Muscle of leg (tissue), 11 donors: Measurements from ENCODE around the gene APOBR. TPM values are rescaled to one million over a fixed set of nuclear protein-coding genes. Genes with fewer than 3 reads are reported as not detected.
"Not testable (repeated sequence)": the region's sequence is repeated elsewhere in the genome, so short reads cannot be mapped to it uniquely, and the experiment has no call there.

Source experiments
- DNase-seq: peaks from one replicate; pipeline ENCODE4 v3.0.0; 2013
- H3K27ac ChIP-seq: one replicate; pipeline ENCODE4 v1.5.1; 2013; ENCODE audit warnings: mild to moderate bottlenecking, low read length, control low read depth
- H3K27me3 ChIP-seq: one replicate; pipeline ENCODE4 v1.6.1; 2013; ENCODE audit warnings: low read length; ENCODE audit not compliant: control insufficient read depth, insufficient read depth
- H3K36me3 ChIP-seq: one replicate; pipeline ENCODE4 v1.6.1; 2013; ENCODE audit warnings: low read length; ENCODE audit not compliant: control insufficient read depth, insufficient read depth
- H3K4me1 ChIP-seq: one replicate; pipeline ENCODE4 v1.6.1; 2013; ENCODE audit warnings: low read length; ENCODE audit not compliant: control insufficient read depth, insufficient read depth
- H3K4me3 ChIP-seq: one replicate; pipeline ENCODE4 v1.5.1; 2013; ENCODE audit warnings: low read length, control low read depth
- H3K9me3 ChIP-seq: replicated peaks from 2 replicates; pipeline ENCODE4 v1.6.1; 2013; ENCODE audit warnings: low read depth, low read length; ENCODE audit not compliant: control insufficient read depth
- WGBS: methylation state at CpG from one replicate; pipeline ENCODE4 v1.1.5; 2013; ENCODE audit warnings: missing lambda C conversion rate; ENCODE audit not compliant: insufficient coverage; 5-methylcytosine and 5-hydroxymethylcytosine counted together
- polyA plus RNA-seq, 8 donors: library from polyadenylated mRNA; unstranded; fragments of 120-200 nt; gene quantifications; one replicate each; pipeline versions ENCODE4 v1.2.1 to v1.2.3, GENCODE V29; 2013; ENCODE audit warnings: inconsistent platforms in 1 of 8, low replicate concordance in 1 of 8; ENCODE audit not compliant: insufficient read length in 8 of 8, insufficient read depth in 1 of 8
- total RNA-seq: library from RNA; stranded (reverse); fragments of 120-200 nt; gene quantifications from one replicate; pipeline ENCODE4 v1.2.4, GENCODE V29; 2013

The APOBR gene
- total and polyA plus RNA-seq, 9 donors: 0.18 to 1.5 (median 1.1) TPM

- peaks cover under 1% of the 10 kb centered on the region for H3K27me3 ChIP-seq
- no peaks in the 10 kb centered on the region for H3K4me1 ChIP-seq
- no peak overlapping the region for H3K4me3 ChIP-seq
- DNase-seq: no peak
- H3K27ac ChIP-seq: no peak overlapping the region
- 73% methylated on average over 9 of the region's 15 CpGs for WGBS
- no peaks in the 10 kb centered on the region for H3K36me3 ChIP-seq
- H3K9me3 ChIP-seq: no peaks in the 10 kb centered on the region
These were observed 4.4 kb downstream of the APOBR start for GRCh38 chr16:28498666-28499381.

- no peak overlapping the region for H3K4me3 ChIP-seq
- no peak overlapping the region for H3K27ac ChIP-seq
- 66% methylated on average over 7 of the region's 10 CpGs for WGBS
- peaks cover 3% of the 10 kb centered on the region for H3K27me3 ChIP-seq
- H3K4me1 ChIP-seq: no peaks in the 10 kb centered on the region
- H3K9me3 ChIP-seq: no peaks in the 10 kb centered on the region
- no peak for DNase-seq
- H3K36me3 ChIP-seq: no peaks in the 10 kb centered on the region
These were observed 5.4 kb downstream of the APOBR start for GRCh38 chr16:28499854-28500253.

GRCh38 chr16:28500476-28501180 lies 6.2 kb downstream of the APOBR start:
- 84% methylated on average over 13 of the region's 18 CpGs for WGBS
- H3K4me3 ChIP-seq, H3K4me1 ChIP-seq, H3K27ac ChIP-seq, H3K36me3 ChIP-seq, H3K27me3 ChIP-seq, H3K9me3 ChIP-seq, DNase-seq: not testable (repeated sequence)

GRCh38 chr16:28501258-28502232 lies 7.1 kb downstream of the APOBR start:
- DNase-seq: no peak
- Histone ChIP-seq H3K27me3 (peaks cover 6% of the 10 kb centered on the region), H3K36me3 (no peaks in the 10 kb centered on the region), H3K4me1 (no peaks in the 10 kb centered on the region), H3K27ac (no peak overlapping the region), H3K9me3 (no peaks in the 10 kb centered on the region), H3K4me3 (no peak overlapping the region)
- WGBS: 75% methylated on average over 6 of the region's 19 CpGs

DNA sequence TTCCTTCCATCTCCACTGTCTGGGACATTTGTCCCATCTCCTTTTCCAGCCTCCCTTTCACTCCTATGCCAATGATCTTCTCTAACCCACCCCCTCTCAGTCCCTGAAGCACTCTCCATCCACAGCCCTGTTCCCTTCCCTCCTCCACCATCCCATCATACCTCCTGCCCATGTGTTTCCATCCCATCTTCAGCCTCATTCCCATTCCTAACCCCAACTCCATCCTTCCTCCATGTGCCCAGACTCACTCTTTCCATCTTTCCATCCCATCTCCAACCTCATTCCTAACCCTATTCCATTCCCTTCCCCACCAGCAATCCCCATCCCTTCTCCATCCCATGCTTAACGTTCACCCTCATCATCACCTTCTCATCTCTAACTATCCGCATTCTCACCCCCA lies 7.8 kb downstream of the APOBR start:
- Histone ChIP-seq H3K27me3 (peaks cover 6% of the 10 kb centered on the region), H3K27ac (no peak overlapping the region), H3K4me3 (no peak overlapping the region), H3K4me1 (no peaks in the 10 kb centered on the region), H3K36me3 (no peaks in the 10 kb centered on the region), H3K9me3 (no peaks in the 10 kb centered on the region)
- no peak for DNase-seq
- 63% methylated on average over 2 of the region's 2 CpGs for WGBS

- no peaks in the 10 kb centered on the region for H3K36me3 ChIP-seq
- no peaks in the 10 kb centered on the region for H3K9me3 ChIP-seq
- no peak for DNase-seq
- WGBS: 70% methylated on average over 11 of the region's 15 CpGs
- peaks cover 4% of the 10 kb centered on the region for H3K4me1 ChIP-seq
- peaks cover 6% of the 10 kb centered on the region for H3K27me3 ChIP-seq
- no peak overlapping the region for H3K4me3 ChIP-seq
- H3K27ac ChIP-seq: no peak overlapping the region
These were observed 9.2 kb downstream of the APOBR start for GRCh38 chr16:28503470-28504259.

DNA sequence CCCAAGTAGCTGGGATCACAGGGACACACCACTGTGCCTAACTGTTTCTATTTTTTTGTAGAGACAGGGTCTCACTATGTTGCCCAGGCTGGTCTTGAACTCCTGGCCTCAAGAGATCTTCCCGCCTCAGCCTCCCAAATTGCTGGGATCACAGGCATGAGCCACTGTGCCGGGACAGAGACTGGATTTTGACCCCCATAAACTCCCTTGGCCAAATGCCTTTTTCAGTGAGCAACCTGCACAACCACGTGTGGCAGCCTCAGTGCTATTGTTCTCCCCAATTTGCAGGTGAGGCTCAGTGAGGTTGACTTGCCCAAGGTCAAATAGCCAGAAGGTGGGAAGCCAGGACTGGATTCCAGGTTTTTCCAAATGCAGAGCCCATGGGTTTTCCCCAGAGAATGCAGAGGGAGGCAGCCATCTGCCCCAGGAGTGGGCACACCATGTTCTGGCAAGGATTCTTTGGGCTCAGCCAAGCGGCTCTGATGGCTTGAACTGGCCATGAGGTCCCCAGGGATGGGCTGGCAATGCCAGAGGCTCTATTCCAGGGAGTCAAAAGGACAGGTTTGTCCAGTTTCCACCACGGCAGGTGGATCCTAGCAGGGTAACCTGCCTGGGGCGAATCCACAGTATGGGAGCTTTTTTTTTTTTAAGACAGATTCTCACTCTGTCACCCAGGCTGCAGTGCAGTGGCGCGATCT lies 10.4 kb downstream of the APOBR start:
- Histone ChIP-seq H3K4me3 (no peak overlapping the region), H3K27me3 (peaks cover 6% of the 10 kb centered on the region), H3K4me1 (peaks cover 4% of the 10 kb centered on the region), H3K36me3 (no peaks in the 10 kb centered on the region), H3K9me3 (no peaks in the 10 kb centered on the region), H3K27ac (no peak overlapping the region)
- DNase-seq: no peak
- WGBS: 57% methylated on average over 4 of the region's 8 CpGs

GRCh38 chr16:28505489-28506137 lies 11.2 kb downstream of the APOBR start:
- 79% methylated on average over 6 of the region's 14 CpGs for WGBS
- no peak for DNase-seq
- Histone ChIP-seq H3K27me3 (peaks cover 6% of the 10 kb centered on the region), H3K4me1 (peaks cover 4% of the 10 kb centered on the region), H3K9me3 (no peaks in the 10 kb centered on the region), H3K36me3 (no peaks in the 10 kb centered on the region), H3K4me3 (no peak overlapping the region), H3K27ac (no peak overlapping the region)

DNA sequence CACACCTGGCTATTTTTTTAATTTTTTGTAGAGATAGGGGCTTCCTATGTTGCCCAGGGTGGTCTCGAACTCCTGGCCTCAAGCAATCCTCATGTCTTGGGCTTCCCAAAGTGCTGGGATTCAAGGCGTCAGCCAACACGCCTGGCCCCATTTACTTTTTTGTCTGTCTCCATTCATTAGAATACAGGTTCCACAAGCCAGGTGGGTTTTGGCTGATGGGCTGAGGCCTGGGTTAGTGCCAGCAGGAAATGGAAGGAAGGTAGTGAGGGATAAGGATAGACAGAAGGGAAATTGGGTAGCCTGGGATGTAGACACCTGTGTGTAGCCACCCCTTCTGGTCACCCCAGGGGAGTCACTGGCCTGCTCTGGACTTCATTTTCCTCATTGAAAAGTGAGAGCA lies 16.6 kb downstream of the APOBR start:
- 93% methylated on average over 2 of the region's 3 CpGs for WGBS
- no peak overlapping the region for H3K4me3 ChIP-seq

More for the DNA sequence above, 16.6 kb downstream of the APOBR start:
- Histone ChIP-seq H3K4me1 (peaks cover 4% of the 10 kb centered on the region), H3K27ac (no peak overlapping the region), H3K36me3 (no peaks in the 10 kb centered on the region), H3K9me3 (no peaks in the 10 kb centered on the region), H3K27me3 (peaks cover 2% of the 10 kb centered on the region)
- DNase-seq: no peak
